CD4-positive, alpha-beta T cell treated with Interleukin-21 for 1 hour (primary cell): ENCODE results near the gene LIMK1.
"Not testable (repeated sequence)": the region's sequence is repeated elsewhere in the genome, so short reads cannot be mapped to it uniquely, and the experiment has no call there.

Experiments
- DNase-seq: peaks from one replicate; pipeline ENCODE4 v3.0.0-alpha.2; 2020

The LIMK1 gene

DNA sequence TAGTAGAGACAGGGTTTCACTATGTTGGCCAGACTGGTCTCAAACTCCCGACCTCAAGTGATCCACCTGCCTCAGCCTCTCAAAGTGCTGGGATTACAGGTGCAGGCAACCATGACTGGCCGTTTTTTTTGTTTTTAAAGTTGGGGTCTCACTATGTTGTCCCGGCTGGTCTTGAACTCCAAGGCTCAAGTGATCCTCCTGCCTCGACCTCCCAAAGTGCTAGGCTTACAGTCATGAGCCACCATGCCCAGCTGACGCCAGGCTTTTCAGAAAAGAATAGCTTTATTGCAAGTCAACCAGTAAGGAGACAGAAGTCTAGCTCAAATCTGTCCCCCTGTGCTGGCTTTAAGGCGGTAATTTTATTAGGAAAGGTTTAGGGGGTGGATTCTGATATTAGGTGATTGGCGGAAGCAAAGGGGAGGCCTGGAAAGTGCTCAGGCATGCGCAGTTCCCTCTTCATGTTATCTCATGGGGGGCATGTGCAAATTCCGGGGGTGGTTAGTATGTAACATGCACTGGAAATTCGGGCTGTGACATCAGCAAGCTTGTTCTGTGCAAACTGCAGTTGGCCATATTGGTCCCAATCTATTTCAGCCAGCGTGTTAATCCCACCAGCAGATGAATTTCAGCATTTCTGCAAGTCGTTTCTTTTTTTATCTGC lies 42.7 kb downstream of the LIMK1 start:
- no peak for DNase-seq

DNA sequence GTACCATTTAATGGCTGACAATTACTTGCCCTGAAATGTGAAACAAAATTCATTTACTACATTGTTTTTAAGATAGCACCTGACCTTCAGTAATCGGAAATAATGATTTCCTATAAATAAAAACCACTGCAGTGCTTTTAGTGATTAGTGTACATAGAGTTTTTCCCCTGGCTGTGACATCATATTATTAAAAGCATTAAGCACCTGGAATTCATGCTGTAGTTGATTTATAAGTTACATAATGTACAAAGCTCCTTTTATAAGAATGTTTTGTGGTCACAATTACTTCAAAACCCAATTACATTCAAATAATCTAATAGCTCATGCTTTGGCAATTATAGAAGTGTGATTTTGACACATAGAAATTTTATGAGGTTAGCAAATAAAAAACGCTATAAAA lies 46.3 kb downstream of the LIMK1 start:
- no peak for DNase-seq

DNA sequence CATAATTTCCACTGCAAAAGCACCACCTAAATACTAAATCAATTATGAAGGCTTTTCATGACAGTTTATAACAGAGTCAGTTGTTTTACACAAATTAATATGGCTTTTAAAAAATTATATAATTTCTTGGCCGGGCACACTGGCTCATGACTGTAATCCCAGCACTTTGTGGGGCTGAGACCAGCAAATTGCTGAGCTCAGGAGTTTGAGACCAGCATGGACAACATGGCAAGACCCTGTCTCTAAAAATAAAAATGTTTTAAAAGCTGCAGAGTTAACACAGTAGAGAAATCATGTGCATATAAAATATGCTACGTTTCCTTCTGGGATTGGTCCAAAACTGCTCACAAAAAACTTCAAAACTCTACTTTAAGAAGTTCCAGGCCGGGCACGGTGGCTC lies 46.9 kb downstream of the LIMK1 start:
- no peak for DNase-seq

DNA sequence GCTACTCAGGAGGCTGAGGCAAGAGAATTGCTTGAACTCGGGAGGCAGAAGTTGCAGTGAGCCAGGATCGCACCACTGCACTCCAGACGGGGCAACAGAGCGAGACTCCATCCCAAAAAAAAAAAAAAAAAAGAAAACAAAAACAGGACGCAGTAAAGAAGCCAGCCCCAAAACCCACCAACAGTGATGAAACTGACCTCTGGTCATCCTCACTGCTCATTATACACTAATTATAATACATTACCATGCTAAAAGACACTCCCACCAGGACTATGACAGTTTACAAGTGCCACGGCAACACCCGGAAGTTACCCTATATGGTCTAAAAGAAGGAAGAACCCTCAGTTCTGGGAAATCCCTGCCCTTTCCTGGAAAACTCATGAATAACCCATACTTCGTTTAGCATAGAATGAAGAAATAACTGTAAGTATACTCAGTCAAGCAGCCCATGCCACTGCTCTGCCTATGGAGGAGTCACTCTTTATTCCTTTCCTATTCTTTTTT lies 50.6 kb downstream of the LIMK1 start:
- DNase-seq = no peak

DNA sequence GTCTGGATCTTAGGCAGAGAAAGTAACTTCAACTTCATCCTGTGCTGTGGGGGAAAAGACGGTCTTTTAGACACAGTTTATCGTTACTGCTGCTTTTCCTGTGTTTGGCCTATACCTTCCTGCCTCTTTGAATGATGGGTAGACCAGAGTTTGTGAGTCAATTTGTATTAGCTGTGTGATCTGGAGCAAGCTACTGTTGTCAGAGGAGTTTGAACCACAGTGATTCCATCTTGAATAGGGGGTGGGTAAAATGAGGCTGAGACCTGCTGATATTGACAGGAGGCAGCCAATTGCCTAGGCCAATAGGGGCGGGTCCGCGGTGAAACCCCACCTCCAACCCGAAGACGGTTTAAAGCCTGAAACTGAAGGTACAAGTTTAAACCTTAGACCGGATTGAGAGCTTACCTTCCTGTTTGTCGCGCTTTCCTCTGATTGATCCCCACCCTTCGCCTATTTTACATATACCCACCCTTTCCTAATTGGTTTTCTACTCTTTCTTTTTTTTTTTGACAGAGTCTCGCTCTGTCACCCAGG lies 54.8 kb downstream of the LIMK1 start:
- peak; percentile 43 for DNase-seq

DNA sequence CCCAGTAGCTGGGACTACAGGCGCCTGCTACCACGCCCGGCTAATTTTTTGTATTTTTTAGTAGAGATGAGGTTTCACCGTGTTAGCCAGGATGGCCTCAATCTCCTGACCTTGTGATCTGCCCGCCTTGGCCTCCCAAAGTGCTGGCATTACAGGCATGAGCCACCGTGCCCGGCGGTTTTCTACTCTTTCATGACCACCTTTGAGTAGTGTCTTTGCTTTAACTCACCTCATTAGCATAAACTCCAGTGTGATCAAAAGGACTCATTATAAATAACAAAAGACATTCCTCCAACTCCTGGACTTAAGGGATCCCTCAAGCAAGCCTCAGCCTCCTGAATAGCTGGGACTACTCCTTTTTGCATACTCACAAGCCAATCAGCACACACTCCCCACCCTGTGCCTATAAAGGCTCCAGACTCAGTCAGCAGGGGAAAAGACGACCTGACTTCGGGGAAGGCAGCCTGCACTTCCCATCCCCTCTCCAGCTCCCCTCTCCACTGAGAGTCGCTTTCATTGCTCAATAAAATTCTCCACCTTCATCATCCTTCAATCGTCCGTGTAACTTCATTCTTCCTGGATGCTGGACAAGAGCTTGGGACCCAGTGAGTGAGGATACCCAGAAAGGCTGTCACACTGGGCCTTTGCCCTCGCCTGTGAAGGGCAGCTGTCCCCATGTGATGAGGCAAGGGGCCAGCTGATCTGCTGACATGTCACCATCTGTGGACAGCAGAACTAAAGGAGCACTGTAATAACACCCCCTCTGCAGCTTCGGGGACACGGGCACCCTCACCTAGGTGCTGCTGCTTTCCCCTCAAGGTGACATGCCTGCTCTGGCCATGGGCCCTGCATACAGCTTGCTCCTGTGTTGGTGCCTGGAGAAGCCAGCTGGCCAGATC lies 55.6 kb downstream of the LIMK1 start:
- no peak for DNase-seq

DNA sequence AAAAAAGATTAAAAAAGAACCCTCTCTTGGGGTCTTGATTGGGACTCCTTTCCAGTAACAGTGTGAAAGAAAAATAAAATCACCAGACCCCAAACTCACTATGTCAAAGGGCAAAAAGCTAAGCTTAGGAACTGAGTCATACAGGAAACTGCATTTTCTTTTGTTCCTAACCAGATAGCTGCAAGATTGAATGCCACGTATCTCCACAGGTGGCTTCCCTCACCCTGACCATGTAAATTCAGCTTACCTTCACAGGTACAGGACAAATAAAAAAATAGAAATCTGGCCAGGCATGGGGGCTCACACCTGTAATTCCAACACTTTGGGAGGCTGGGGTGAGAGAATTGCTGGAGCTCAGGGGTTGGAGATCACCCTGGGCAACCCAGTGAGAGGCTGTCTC lies 58.1 kb downstream of the LIMK1 start:
- no peak for DNase-seq

DNA sequence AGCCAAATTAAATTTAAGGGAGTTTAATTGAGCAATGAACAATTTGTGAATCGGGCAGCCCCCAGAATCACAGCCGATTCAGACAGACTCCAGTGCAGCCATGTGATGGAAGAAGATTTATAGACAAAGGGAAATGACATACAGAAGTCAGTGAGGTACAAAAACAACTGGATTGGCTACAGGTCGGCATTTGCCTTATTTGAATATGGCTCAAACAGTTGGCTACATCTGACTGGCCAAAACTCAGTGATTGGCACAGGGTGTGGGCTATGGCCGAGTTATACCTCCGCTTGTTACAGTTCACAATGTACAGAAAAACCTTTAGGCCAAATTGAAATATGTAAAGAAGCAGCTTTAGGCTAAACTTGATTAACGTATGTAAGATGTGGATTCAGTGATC lies 59.8 kb downstream of the LIMK1 start:
- DNase-seq = no peak

DNA sequence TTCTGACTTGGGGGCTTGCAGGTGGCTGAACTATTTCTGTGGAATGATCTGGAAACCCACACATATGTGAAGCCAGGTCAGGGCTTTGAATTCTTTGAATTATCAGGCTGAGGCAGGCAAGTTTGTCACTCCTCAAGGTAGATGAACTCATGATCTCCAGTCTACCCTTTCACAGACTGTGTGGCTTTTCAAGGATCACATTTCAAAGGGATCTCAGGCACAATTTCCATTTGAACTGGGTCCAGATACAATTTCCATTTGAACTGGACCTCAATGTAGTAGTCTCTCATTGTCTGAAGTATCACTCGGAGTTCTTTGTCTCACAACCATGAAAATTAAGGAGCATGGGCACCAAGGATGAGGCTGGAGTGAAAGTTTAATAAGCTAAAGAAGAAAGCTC lies 64.9 kb downstream of the LIMK1 start:
- no peak for DNase-seq

DNA sequence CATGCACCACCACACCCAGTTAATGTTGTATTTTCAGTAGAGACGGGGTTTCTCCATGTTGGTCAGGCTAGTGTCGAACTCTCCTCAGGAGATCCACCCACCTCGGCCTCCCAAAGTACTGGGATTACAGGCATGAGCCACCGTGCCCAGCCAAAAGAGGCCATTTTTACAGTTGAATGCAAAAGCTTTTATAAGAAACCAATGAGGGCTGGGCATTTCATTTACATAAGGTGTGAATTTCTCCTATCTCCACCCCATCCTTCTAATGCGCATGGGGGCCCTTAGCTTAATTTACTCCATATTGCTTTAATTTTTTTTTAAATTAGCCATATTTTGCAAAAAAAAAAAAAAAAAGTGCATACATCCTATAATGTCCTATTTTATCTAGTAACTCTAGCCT lies 65.5 kb downstream of the LIMK1 start:
- DNase-seq = no peak

DNA sequence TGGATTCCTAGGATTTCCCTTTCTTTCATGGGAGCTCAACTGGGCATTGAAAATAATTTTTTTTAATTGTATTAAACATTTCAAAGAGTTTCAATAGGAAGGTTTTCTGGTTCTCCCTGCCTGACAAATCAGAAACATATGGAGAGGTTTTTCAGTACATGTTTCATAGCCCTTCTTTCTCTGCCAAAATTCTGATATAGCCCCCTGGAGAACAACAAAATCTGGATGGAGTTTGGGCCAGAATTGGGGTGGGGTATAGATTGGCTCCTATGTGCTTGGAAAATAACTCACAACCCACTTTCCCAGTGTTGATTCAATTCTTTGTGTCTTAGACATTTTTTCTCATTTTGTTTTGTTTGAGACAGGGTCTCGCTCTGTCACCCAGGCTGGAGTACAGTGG lies 66.0 kb downstream of the LIMK1 start:
- no peak for DNase-seq

DNA sequence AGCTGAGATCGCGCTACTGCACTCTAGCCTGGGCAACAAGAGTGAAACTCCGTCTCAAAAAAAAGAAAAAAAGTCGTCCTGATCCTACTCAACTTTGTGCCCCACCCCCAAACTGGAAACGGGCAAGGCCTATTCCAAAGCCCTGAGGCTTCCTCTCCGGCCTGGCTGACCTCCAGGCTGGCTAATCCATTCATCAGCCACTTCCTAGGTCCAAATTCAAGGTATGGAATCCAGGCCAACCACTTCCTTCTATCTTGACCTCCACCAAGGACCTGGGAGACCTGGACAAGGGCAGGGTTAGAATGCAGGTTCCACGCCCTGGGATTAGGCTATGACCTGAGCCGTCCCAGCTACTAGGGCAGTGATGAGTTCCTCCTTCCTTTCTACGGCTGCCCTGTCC lies 70.1 kb downstream of the LIMK1 start:
- no peak for DNase-seq

DNA sequence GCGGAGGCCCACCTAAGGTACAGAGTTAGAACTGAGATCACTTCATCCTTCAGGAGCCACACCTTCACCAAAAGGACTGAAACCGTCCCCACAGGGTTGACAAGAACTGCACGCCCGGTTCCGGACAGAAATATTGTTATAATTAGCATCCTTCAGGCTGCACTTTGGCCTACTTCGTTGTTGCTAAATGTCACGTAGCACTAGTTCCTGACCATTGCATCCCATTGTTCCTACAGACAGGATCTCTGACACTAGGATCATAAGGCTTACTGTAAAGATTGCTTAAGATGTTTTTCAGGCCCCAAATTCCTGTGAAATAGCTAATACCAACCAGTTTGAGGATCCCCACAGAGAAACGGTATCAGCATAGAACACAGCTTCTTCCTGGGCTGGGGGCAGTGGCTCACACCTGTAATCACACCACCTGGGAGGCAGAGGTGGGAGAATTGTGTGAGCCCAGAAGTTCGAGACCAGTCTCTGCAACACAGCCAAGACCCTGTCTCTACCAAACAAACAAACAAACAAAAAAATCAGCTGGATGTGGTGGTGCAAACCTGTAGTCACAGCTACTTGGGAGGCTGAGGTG lies 72.3 kb downstream of the LIMK1 start:
- no peak for DNase-seq

DNA sequence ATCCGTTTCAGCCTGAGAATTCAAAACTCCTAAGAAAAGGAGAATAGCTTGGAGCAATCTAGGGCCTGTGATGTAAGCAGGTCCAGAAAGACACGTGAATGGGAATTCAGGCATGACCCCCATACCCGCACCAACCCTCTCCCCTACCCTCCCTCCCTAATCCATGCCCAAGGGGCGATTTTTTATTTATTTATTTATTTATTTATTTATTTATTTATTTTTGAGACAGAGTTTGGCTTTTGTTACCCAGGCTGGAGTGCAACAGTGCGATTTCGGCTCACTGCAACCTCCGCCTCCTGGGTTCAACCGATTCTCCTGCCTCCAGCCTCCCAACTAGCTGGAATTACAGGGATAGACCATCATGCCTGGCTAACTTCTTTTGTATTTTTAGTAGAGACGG lies 74.0 kb downstream of the LIMK1 start:
- DNase-seq = no peak

DNA sequence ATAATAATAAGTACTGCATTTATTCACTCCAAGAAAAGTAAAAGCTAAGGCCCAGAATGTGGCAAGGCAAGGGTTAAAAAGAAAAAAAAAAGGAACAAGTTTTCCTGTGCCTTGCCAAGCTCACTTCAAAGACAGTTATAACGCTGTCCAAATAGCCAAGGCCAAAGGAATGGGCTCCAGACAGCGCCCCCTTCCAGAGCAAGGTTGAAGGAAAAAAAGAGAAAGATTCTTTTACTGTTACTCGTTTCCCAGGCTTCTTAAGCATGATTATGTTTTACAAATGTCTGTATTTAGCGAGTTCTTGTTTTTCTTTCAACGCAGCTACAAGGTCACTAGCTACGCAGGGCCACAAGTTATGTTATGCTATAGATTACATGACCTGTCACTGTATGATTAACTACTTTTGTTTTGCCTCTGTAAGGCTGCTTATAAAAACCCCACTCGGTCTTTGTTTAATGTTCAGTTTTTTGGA lies 81.4 kb downstream of the LIMK1 start:
- DNase-seq = no peak

DNA sequence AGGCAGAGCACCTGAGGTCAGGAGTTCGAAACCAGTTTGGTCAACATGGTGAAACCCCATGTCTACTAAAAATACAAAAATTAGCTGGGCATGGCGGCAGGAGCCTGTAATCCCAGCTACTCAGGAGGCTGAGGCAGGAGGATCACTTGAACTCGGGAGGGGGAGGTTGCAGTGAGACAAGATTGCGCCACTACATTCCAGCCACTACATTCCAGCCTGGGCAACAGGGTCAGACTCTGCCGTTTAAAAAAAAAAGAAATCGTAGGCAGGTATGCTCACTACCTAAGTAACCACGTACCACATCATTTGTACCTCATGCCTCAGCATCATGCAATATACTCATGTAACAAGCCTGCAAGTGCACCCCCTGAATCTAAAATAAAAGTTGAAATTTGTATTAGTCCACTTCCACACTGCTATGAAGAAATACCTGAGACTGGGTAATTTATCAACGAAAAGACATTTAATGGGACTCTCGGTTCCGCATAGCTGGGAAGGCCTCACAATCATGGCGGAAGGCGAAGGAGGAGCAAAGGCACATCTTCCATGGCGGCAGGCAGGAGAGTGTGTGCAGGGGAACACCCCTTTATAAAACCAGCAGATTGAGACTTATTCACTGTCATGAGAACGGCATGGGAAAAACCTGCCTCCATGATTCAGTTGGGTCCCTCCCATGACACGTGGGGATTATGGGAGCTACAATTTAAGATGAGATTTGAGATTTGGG lies 82.4 kb downstream of the LIMK1 start:
- DNase-seq = no peak

DNA sequence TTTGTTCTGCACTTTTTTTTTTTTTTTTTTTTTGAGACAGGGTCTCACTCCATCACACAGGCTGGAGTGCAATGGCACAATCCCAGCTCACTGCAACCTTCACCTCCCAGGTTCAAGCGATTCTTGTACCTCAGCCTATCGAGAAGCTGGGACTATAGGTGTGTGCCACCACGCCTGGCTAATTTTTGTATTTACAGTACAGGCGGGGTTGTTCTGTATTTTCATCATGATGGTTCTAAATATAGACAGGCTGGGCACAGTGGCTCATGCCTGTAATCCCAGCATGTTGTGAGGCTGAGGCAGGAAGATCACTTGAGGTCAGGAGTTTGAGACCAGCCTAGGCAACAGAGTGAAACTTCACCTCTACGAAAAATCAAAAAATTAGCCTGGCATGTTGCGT lies 83.7 kb downstream of the LIMK1 start:
- not testable (repeated sequence) for DNase-seq
